CD4-positive, alpha-beta memory T cell (primary cell): Measurements from ENCODE around the gene TRAPPC6A. TPM values are rescaled to one million over a fixed set of nuclear protein-coding genes. Genes with fewer than 3 reads are reported as not detected.
"Not testable (repeated sequence)": the region's sequence is repeated elsewhere in the genome, so short reads cannot be mapped to it uniquely, and the experiment has no call there.

Experiments
- CTCF ChIA-PET: fragments of 350-600 bp; sonication (Branson Sonifier 250); formaldehyde crosslinking; loops from one replicate; lab custom pipeline; 2021; ENCODE audit warnings: inconsistent platforms; ENCODE audit not compliant: partially characterized antibody; lab: Charles Lee
- POLR2A ChIA-PET: fragments of 350-600 bp; sonication (Branson Sonifier 250); formaldehyde crosslinking; loops from one replicate; lab custom pipeline; 2021; ENCODE audit not compliant: partially characterized antibody; lab: Charles Lee
- DNase-seq, 5 donors: peaks; one replicate each; pipeline versions ENCODE4 v3.0.0 to v3.0.0-alpha.2; 2020 to 2022; ENCODE audit warnings: mixed read lengths in 1 of 5
- H3K27ac ChIP-seq: one replicate; pipeline ENCODE4 v1.7.0; 2013; ENCODE audit warnings: low read depth, low read length
- H3K27me3 ChIP-seq: 2 replicates; pipeline ENCODE4 v1.7.0; 2013; ENCODE audit warnings: mild to moderate bottlenecking, low read length, moderate library complexity; ENCODE audit not compliant: insufficient read depth
- H3K36me3 ChIP-seq: 2 replicates; pipeline ENCODE4 v1.7.0; 2013; ENCODE audit warnings: mild to moderate bottlenecking, low read length, moderate library complexity; ENCODE audit not compliant: insufficient read depth
- H3K4me1 ChIP-seq: 2 replicates; pipeline ENCODE4 v1.7.0; 2013; ENCODE audit warnings: mild to moderate bottlenecking, low read length, moderate library complexity; ENCODE audit not compliant: insufficient read depth
- H3K4me3 ChIP-seq, 2 donors: one replicate each; pipeline ENCODE4 v1.7.0; 2013; ENCODE audit warnings: low read length in 2 of 2, mild to moderate bottlenecking in 1 of 2
- H3K9me3 ChIP-seq, 2 donors: one replicate each; pipeline ENCODE4 v1.7.0; 2013; ENCODE audit warnings: low read length in 2 of 2, control low read depth in 1 of 2; ENCODE audit not compliant: control insufficient read depth in 1 of 2
- H3K27ac Mint-ChIP-seq, 7 donors: one replicate each; pipeline ENCODE4 v1.8.0; 2020 to 2021; ENCODE audit warnings: mixed read lengths in 7 of 7, mild to moderate bottlenecking in 6 of 7, inconsistent platforms in 3 of 7, moderate library complexity in 3 of 7
- H3K27me3 Mint-ChIP-seq, 2 donors: one replicate each; pipeline ENCODE4 v1.8.0; 2020 to 2021; ENCODE audit warnings: mixed read lengths in 2 of 2
- H3K36me3 Mint-ChIP-seq, 2 donors: one replicate each; pipeline ENCODE4 v1.8.0; 2020 to 2021; ENCODE audit warnings: mixed read lengths in 2 of 2, inconsistent platforms in 1 of 2, mild to moderate bottlenecking in 1 of 2
- H3K4me1 Mint-ChIP-seq, 4 donors: one replicate each; pipeline ENCODE4 v1.8.0; 2020 to 2021; ENCODE audit warnings: mixed read lengths in 4 of 4, mild to moderate bottlenecking in 1 of 4
- H3K4me3 Mint-ChIP-seq, 8 donors: one replicate each; pipeline ENCODE4 v1.8.0; 2020 to 2021; ENCODE audit warnings: mixed read lengths in 8 of 8, mild to moderate bottlenecking in 7 of 8, moderate library complexity in 6 of 8, inconsistent platforms in 3 of 8
- H3K9me3 Mint-ChIP-seq, 8 donors: one replicate each; pipeline ENCODE4 v1.8.0; 2020 to 2021; ENCODE audit warnings: mixed read lengths in 8 of 8, mild to moderate bottlenecking in 5 of 8, inconsistent platforms in 3 of 8, moderate library complexity in 1 of 8
- intact Hi-C: fragments of 100-400 bp; cut with micrococcal nuclease; formaldehyde crosslinking; loops from one replicate; pipeline ENCODE4 v1.15.1; 2023
- polyA plus RNA-seq, 2 donors: library from polyadenylated mRNA; unstranded; fragments of 300-500 nt; fragmentation: Illumina TruSeq; gene quantifications; one replicate each; pipeline ENCODE4 v1.2.3, GENCODE V29; 2021
- total RNA-seq, 2 experiments: library from RNA; stranded (reverse); gene quantifications; one replicate each; pipeline ENCODE4 v1.2.3, GENCODE V29; 2021

The TRAPPC6A gene
- total and polyA plus RNA-seq, 4 experiments from 2014 or later: 49.1 to 246 (median 106) TPM

- H3K9me3 Mint-ChIP-seq: peaks cover 0 to 1% (median 0%) of the 10 kb centered on the region in 8 donors
- peaks cover 36% of the 10 kb centered on the region for H3K4me1 ChIP-seq
- H3K27me3 ChIP-seq: no peaks in the 10 kb centered on the region
- peak in 1 of 5 donors; percentile 9 for DNase-seq
- H3K27ac Mint-ChIP-seq: peak overlapping the region in 5 of 7 donors; percentile 29 to 86 (median 63)
- ChIA-PET CTCF (no interaction called here), POLR2A (no interaction called here)
- no peak overlapping the region for H3K4me3 ChIP-seq
- H3K27ac ChIP-seq: no peak overlapping the region
- no peaks in the 10 kb centered on the region for H3K36me3 ChIP-seq
- H3K4me1 Mint-ChIP-seq: peaks cover 25 to 52% (median 38%) of the 10 kb centered on the region in 4 donors
- no peaks in the 10 kb centered on the region for H3K36me3 Mint-ChIP-seq
- intact Hi-C loops: no loop called here
- no peaks in the 10 kb centered on the region for H3K9me3 ChIP-seq
- H3K4me3 Mint-ChIP-seq: no peak overlapping the region
- no peaks in the 10 kb centered on the region for H3K27me3 Mint-ChIP-seq
These were observed 56.2 kb downstream of the TRAPPC6A start for GRCh38 chr19:45121827-45122345.

GRCh38 chr19:45119582-45119981 lies 58.5 kb downstream of the TRAPPC6A start:
- no peaks in the 10 kb centered on the region for H3K36me3 ChIP-seq
- Mint-ChIP-seq H3K9me3 (peaks cover 0 to 1% (median 0%) of the 10 kb centered on the region in 8 donors), H3K36me3 (no peaks in the 10 kb centered on the region), H3K27me3 (no peaks in the 10 kb centered on the region), H3K4me3 (no peak overlapping the region), H3K4me1 (peaks cover 27 to 64% (median 47%) of the 10 kb centered on the region in 4 donors), H3K27ac (peak overlapping the region in 1 of 7 donors; percentile 68)
- H3K27me3 ChIP-seq: no peaks in the 10 kb centered on the region
- H3K4me1 ChIP-seq: peaks cover 39% of the 10 kb centered on the region
- no peak overlapping the region for H3K27ac ChIP-seq
- CTCF ChIA-PET: interaction anchor here (0.6 kb wide), 1 partner anchor 15 kb away, joined by 4 read pairs; no protein-coding TSS in a partner anchor
- POLR2A ChIA-PET: no interaction called here
- DNase-seq: peak in 1 of 5 donors; percentile 9
- no peaks in the 10 kb centered on the region for H3K9me3 ChIP-seq
- H3K4me3 ChIP-seq: no peak overlapping the region
- intact Hi-C loops: no loop called here

GRCh38 chr19:45118591-45119355 lies 59.3 kb downstream of the TRAPPC6A start:
- H3K4me3 ChIP-seq, H3K27ac ChIP-seq, H3K27me3 Mint-ChIP-seq, H3K27ac Mint-ChIP-seq, H3K4me3 Mint-ChIP-seq, H3K36me3 Mint-ChIP-seq, H3K36me3 ChIP-seq, H3K27me3 ChIP-seq, H3K9me3 ChIP-seq, intact Hi-C loops, POLR2A ChIA-PET, H3K9me3 Mint-ChIP-seq: not testable (repeated sequence)
- CTCF ChIA-PET: interaction anchor here (2.3 kb wide), 1 partner anchor 7 kb away, joined by 8 read pairs; no protein-coding TSS in a partner anchor
- H3K4me1 ChIP-seq: peaks cover 39% of the 10 kb centered on the region
- H3K4me1 Mint-ChIP-seq: peaks cover 29 to 60% (median 46%) of the 10 kb centered on the region in 4 donors
- DNase-seq: peak in 1 of 5 donors; percentile 19

- Histone ChIP-seq H3K9me3 (no peaks in the 10 kb centered on the region), H3K27me3 (no peaks in the 10 kb centered on the region), H3K4me1 (peaks cover 39% of the 10 kb centered on the region), H3K36me3 (no peaks in the 10 kb centered on the region), H3K27ac (no peak overlapping the region), H3K4me3 (no peak overlapping the region)
- Mint-ChIP-seq H3K9me3 (peaks cover 0 to 1% (median 0%) of the 10 kb centered on the region in 8 donors), H3K4me3 (no peak overlapping the region), H3K4me1 (peaks cover 29 to 60% (median 45%) of the 10 kb centered on the region in 4 donors), H3K36me3 (no peaks in the 10 kb centered on the region), H3K27ac (peak overlapping the region in 3 of 7 donors; percentile 10 to 18 (median 17)), H3K27me3 (no peaks in the 10 kb centered on the region)
- intact Hi-C loops: no loop called here
- peak in 1 of 5 donors; percentile 16 for DNase-seq
- POLR2A ChIA-PET: no interaction called here
- CTCF ChIA-PET: interaction anchor here (0.7 to 2.3 kb wide), 3 partner anchors 8 to 60 kb away, joined by 3 to 8 read pairs (median 3); partner anchors contain the start of genes BLOC1S3 and TRAPPC6A
These were observed 59.9 kb downstream of the TRAPPC6A start for GRCh38 chr19:45118106-45118505.

GRCh38 chr19:45117671-45118070 lies 60.4 kb downstream of the TRAPPC6A start:
- no peaks in the 10 kb centered on the region for H3K36me3 ChIP-seq
- Mint-ChIP-seq H3K27ac (peak overlapping the region in 2 of 7 donors; percentile 18 to 66), H3K4me1 (peaks cover 29 to 62% (median 45%) of the 10 kb centered on the region in 4 donors), H3K9me3 (peaks cover 0 to 1% (median 0%) of the 10 kb centered on the region in 8 donors), H3K27me3 (no peaks in the 10 kb centered on the region), H3K4me3 (peak overlapping the region in 3 of 8 donors; percentile 56 to 64 (median 57)), H3K36me3 (no peaks in the 10 kb centered on the region)
- CTCF ChIA-PET: interaction anchor here (0.7 to 2.3 kb wide), 3 partner anchors 8 to 61 kb away, joined by 3 to 8 read pairs (median 3); partner anchors contain the start of genes BLOC1S3 and TRAPPC6A
- H3K4me1 ChIP-seq: peaks cover 39% of the 10 kb centered on the region
- no peak overlapping the region for H3K4me3 ChIP-seq
- POLR2A ChIA-PET: interaction anchor here (1.2 kb wide), 1 partner anchor 61 kb away, joined by 3 read pairs; the partner anchor contains the start of genes BLOC1S3 and TRAPPC6A
- intact Hi-C loops: no loop called here
- H3K27me3 ChIP-seq: no peaks in the 10 kb centered on the region
- H3K9me3 ChIP-seq: no peaks in the 10 kb centered on the region
- DNase-seq: no peak
- H3K27ac ChIP-seq: no peak overlapping the region

- Histone ChIP-seq H3K27ac (no peak overlapping the region), H3K27me3 (no peaks in the 10 kb centered on the region), H3K36me3 (no peaks in the 10 kb centered on the region), H3K4me1 (peaks cover 39% of the 10 kb centered on the region), H3K4me3 (no peak overlapping the region), H3K9me3 (no peaks in the 10 kb centered on the region)
- peak; percentile 6 to 37 (median 19) for DNase-seq
- Mint-ChIP-seq H3K4me3 (peak overlapping the region in 7 of 8 donors; percentile 53 to 75 (median 64)), H3K27me3 (no peaks in the 10 kb centered on the region), H3K9me3 (peaks cover 0 to 1% (median 0%) of the 10 kb centered on the region in 8 donors), H3K27ac (peak overlapping the region in 4 of 7 donors; percentile 6 to 88 (median 70)), H3K4me1 (peaks cover 26 to 64% (median 43%) of the 10 kb centered on the region in 4 donors), H3K36me3 (no peaks in the 10 kb centered on the region)
- intact Hi-C loops: no loop called here
- POLR2A ChIA-PET: interaction anchor here (1.2 kb wide), 1 partner anchor 61 kb away, joined by 3 read pairs; the partner anchor contains the start of genes BLOC1S3 and TRAPPC6A
- CTCF ChIA-PET: interaction anchor here (0.7 to 2.3 kb wide), 3 partner anchors 9 to 61 kb away, joined by 3 to 8 read pairs (median 3); partner anchors contain the start of genes BLOC1S3 and TRAPPC6A
These were observed 60.9 kb downstream of the TRAPPC6A start for GRCh38 chr19:45117167-45117594.
